MCF 10A (cell line): ENCODE data around the gene TGFBR1. TPM values are rescaled to one million over a fixed set of nuclear protein-coding genes. Genes with fewer than 3 reads are reported as not detected.
A peak's percentile ranks its signal among the peaks of the same experiment; 100 is the strongest.

ENCODE experiments used
- BruUV-seq: library from RNA; stranded (reverse); fragments of 400-500 nt; replicated peaks from 2 replicates; lab custom pipeline; 2021; lab: Mats Ljungman, UMichigan
- CTCF ChIA-PET: fragments of 300-600 bp; sonication (Branson Sonifier 250); formaldehyde crosslinking; extraction: SDS; loops from one replicate; lab custom pipeline; 2021; ENCODE audit warnings: antibody characterized with exemption, inconsistent platforms; lab: Yijun Ruan, JAX
- POLR2A ChIA-PET: fragments of 300-600, 350-650 bp; sonication (Branson Sonifier 250); formaldehyde crosslinking; extraction: SDS; loops from one replicate; lab custom pipeline; 2020; ENCODE audit warnings: antibody characterized with exemption, inconsistent platforms; lab: Yijun Ruan, JAX
- DNase-seq: peaks from one replicate; pipeline ENCODE4 v3.0.0-alpha.2; 2018; ENCODE audit not compliant: unreplicated experiment
- H3K27ac Mint-ChIP-seq: one replicate; pipeline ENCODE4 v1.8.0; 2022; ENCODE audit warnings: mild to moderate bottlenecking, low read depth, mixed read lengths; ENCODE audit not compliant: unreplicated experiment
- H3K27me3 Mint-ChIP-seq: one replicate; pipeline ENCODE4 v1.8.0; 2022; ENCODE audit warnings: mixed read lengths; ENCODE audit not compliant: insufficient read depth, unreplicated experiment
- H3K36me3 Mint-ChIP-seq: one replicate; pipeline ENCODE4 v1.8.0; 2022; ENCODE audit warnings: mild to moderate bottlenecking, moderate library complexity, mixed read lengths; ENCODE audit not compliant: insufficient read depth, unreplicated experiment
- H3K4me1 Mint-ChIP-seq: one replicate; pipeline ENCODE4 v1.8.0; 2022; ENCODE audit warnings: mixed read lengths; ENCODE audit not compliant: insufficient read depth, unreplicated experiment
- H3K4me3 Mint-ChIP-seq: one replicate; pipeline ENCODE4 v1.8.0; 2022; ENCODE audit warnings: mild to moderate bottlenecking, moderate library complexity, mixed read lengths; ENCODE audit not compliant: unreplicated experiment
- H3K9me3 Mint-ChIP-seq: one replicate; pipeline ENCODE4 v1.8.0; 2022; ENCODE audit warnings: mixed read lengths; ENCODE audit not compliant: unreplicated experiment
- intact Hi-C: fragments of 100-400 bp; cut with micrococcal nuclease; formaldehyde crosslinking; loops from 2 replicates; pipeline ENCODE4 v1.14.1; 2022
- total RNA-seq: library from RNA; stranded (reverse); gene quantifications from 2 replicates; pipeline ENCODE4 v1.2.3, GENCODE V29; 2022
- TF ChIP-seq, protein P1 (sequence below): fragments of 200-600 bp; IDR thresholded peaks from one replicate; pipeline ENCODE4 v1.8.0; 2022; ENCODE audit warnings: antibody characterized with exemption, mild to moderate bottlenecking; ENCODE audit not compliant: unreplicated experiment

TGFBR1 gene
- total RNA-seq, 1 experiment from 2014 or later, result 27.6 TPM

DNA sequence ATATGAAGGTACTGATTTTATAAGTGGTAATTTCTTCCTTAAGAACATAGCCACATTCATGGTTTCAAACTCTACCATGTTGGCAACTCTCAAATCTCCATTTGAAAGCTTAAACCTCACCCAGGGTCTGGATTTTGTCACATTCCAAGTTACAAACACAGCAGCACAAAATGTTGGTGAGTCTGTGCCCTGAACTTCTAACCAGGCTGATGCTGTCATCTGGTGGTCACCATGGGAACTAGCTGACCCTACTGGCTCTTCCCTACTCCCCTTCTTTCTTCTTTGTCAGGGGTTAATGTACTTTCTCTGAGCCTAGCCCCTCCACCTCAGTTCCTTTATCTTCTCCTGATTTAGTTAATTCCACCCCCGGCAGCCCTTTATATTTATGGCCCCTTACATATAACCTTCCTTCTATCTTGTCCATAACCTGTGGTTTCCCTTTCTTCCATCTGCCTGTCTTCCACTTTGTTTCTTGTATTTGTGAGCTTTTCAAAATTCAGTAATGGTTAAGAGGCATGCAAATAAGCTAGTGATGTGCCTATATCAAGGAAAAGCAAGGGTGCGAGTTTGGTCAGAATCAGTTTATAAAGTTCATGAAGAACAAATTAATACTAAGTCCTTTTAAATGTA, 35.9 kb downstream of the TGFBR1 start:
- peak; percentile 47 for DNase-seq
- Mint-ChIP-seq H3K36me3 (peaks cover 16% of the 10 kb centered on the region), H3K9me3 (no peaks in the 10 kb centered on the region), H3K27ac (no peak overlapping the region), H3K4me3 (no peak overlapping the region), H3K27me3 (no peaks in the 10 kb centered on the region), H3K4me1 (peaks cover 5% of the 10 kb centered on the region)
- CTCF ChIA-PET, result interaction anchor here (0.5 to 9.1 kb wide), 49 partner anchors 8 to 1787 kb away, joined by 3 to 225 read pairs (median 4); partner anchors contain the start of gene TGFBR1
- intact Hi-C loops, result loop anchor here (1.0 to 2.0 kb wide), 4 partner anchors 140 to 292 kb away; no protein-coding TSS in a partner anchor
- TF ChIP-seq, protein P1, sequence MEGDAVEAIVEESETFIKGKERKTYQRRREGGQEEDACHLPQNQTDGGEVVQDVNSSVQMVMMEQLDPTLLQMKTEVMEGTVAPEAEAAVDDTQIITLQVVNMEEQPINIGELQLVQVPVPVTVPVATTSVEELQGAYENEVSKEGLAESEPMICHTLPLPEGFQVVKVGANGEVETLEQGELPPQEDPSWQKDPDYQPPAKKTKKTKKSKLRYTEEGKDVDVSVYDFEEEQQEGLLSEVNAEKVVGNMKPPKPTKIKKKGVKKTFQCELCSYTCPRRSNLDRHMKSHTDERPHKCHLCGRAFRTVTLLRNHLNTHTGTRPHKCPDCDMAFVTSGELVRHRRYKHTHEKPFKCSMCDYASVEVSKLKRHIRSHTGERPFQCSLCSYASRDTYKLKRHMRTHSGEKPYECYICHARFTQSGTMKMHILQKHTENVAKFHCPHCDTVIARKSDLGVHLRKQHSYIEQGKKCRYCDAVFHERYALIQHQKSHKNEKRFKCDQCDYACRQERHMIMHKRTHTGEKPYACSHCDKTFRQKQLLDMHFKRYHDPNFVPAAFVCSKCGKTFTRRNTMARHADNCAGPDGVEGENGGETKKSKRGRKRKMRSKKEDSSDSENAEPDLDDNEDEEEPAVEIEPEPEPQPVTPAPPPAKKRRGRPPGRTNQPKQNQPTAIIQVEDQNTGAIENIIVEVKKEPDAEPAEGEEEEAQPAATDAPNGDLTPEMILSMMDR, result peak; percentile 87
- POLR2A ChIA-PET, result interaction anchor here (0.7 to 1.1 kb wide), 5 partner anchors 12 to 349 kb away, joined by 3 to 4 read pairs (median 3); no protein-coding TSS in a partner anchor
- BruUV-seq, result no TSS peak

DNA sequence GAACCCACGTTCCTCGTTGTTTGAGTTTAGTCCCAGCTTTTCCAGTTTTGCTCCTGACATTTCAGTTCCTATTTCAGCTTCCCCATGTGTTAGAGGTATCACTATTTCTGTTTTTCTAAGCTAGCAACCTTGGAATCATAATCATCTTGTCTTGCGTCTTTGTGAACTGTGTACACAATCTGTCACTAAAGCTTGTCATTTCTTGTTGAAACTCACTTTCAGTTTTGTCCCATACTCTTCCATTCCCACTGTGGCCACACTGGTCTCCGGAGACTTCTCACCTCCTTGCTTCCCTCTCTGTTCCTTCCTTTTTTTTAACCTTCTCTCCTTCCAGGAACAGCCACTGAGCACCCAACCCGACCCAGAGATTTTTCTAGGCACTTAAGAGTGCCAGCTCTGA, 36.9 kb downstream of the TGFBR1 start:
- POLR2A ChIA-PET, result no interaction called here
- DNase-seq, result no peak
- intact Hi-C loops, result loop anchor here (2.0 kb wide), 1 partner anchor 281 kb away; no protein-coding TSS in a partner anchor
- no peaks in the 10 kb centered on the region for H3K27me3 Mint-ChIP-seq
- H3K9me3 Mint-ChIP-seq, result no peaks in the 10 kb centered on the region
- no peak overlapping the region for H3K27ac Mint-ChIP-seq
- no TSS peak for BruUV-seq
- H3K4me1 Mint-ChIP-seq, result peaks cover 5% of the 10 kb centered on the region
- peaks cover 26% of the 10 kb centered on the region for H3K36me3 Mint-ChIP-seq
- TF ChIP-seq, protein P1, result no peak
- CTCF ChIA-PET, result interaction anchor here (0.6 to 9.1 kb wide), 32 partner anchors 8 to 1081 kb away, joined by 3 to 225 read pairs (median 5); partner anchors contain the start of genes GALNT12 and TGFBR1
- no peak overlapping the region for H3K4me3 Mint-ChIP-seq

DNA sequence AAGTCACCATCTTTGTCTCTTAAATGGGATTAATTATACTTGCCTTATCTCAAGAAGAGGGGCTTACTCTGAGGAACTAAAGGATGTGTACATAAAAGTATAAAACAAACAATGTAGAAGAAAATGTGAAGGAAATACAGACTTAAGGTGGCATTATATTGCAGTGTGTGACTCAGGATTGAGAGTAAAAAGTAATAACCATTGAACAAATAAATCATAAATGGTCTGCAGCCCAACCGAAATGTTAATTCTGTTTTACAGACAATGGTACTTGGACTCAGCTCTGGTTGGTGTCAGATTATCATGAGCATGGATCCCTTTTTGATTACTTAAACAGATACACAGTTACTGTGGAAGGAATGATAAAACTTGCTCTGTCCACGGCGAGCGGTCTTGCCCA, 37.4 kb downstream of the TGFBR1 start:
- ChIA-PET POLR2A (interaction anchor here (1.1 kb wide), 1 partner anchor 10 kb away, joined by 3 read pairs; no protein-coding TSS in a partner anchor), CTCF (interaction anchor here (0.8 to 9.1 kb wide), 12 partner anchors 9 to 335 kb away, joined by 3 to 225 read pairs (median 8); partner anchors contain the start of genes GALNT12 and TGFBR1)
- Mint-ChIP-seq H3K27me3 (no peaks in the 10 kb centered on the region), H3K27ac (no peak overlapping the region), H3K4me1 (peaks cover 5% of the 10 kb centered on the region), H3K9me3 (no peaks in the 10 kb centered on the region), H3K4me3 (no peak overlapping the region), H3K36me3 (peaks cover 31% of the 10 kb centered on the region)
- TF ChIP-seq, protein P1, result no peak
- intact Hi-C loops, result no loop called here
- no TSS peak for BruUV-seq
- DNase-seq, result no peak

DNA sequence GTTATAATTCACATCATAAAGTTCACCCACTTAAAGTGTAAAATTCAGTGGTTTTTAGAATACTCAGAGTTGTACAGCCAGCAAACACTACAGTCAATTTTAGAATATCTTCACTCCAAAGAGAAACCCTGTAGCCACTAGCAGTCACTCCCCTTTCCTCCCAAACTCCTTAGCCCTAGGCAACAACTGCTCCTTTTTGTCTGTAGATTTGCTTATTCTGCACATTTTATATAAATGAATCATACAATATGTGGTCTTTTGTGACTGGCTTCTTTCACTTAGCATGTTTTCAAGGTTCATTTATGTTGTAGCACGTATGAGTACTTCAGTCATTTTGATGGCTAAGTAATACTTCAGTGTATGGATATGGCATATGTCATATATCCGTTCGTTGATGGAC, 38.7 kb downstream of the TGFBR1 start:
- no peaks in the 10 kb centered on the region for H3K9me3 Mint-ChIP-seq
- no TSS peak for BruUV-seq
- no peaks in the 10 kb centered on the region for H3K27me3 Mint-ChIP-seq
- ChIA-PET POLR2A (no interaction called here), CTCF (interaction anchor here (0.6 to 9.1 kb wide), 7 partner anchors 10 to 295 kb away, joined by 3 to 225 read pairs (median 3); no protein-coding TSS in a partner anchor)
- H3K4me1 Mint-ChIP-seq, result peaks cover 5% of the 10 kb centered on the region
- DNase-seq, result no peak
- TF ChIP-seq, protein P1, result no peak
- no peak overlapping the region for H3K27ac Mint-ChIP-seq
- H3K36me3 Mint-ChIP-seq, result peaks cover 35% of the 10 kb centered on the region
- intact Hi-C loops, result no loop called here
- H3K4me3 Mint-ChIP-seq, result no peak overlapping the region
